Panc1 (cell line): ENCODE data around the gene ZFAND2B. TPM values are rescaled to one million over a fixed set of nuclear protein-coding genes. Genes with fewer than 3 reads are reported as not detected.

Experiments
- ATAC-seq: fragments of 200-7000 bp; cut with Tn5 transposase; 2 replicates; pipeline ENCODE4 v1.9.1; 2020; ENCODE audit warnings: mild to moderate bottlenecking, moderate library complexity
- BruUV-seq: library from RNA; stranded (reverse); fragments of 400-500 nt; replicated peaks from 2 replicates; lab custom pipeline; 2021; lab: Mats Ljungman, UMichigan
- CTCF ChIA-PET: fragments of 300-600 bp; sonication (Branson Sonifier 250); formaldehyde crosslinking; loops from one replicate; lab custom pipeline; 2022; ENCODE audit warnings: antibody characterized with exemption; lab: Charles Lee
- POLR2A ChIA-PET: fragments of 300-600 bp; sonication (Branson Sonifier 250); formaldehyde crosslinking; loops from one replicate; lab custom pipeline; 2022; ENCODE audit warnings: antibody characterized with exemption; lab: Charles Lee
- DNase-seq: peaks from one replicate; pipeline ENCODE4 v3.0.0-alpha.2; 2010; ENCODE audit warnings: low read depth, low spot score
- H3K27ac ChIP-seq: 2 replicates; pipeline ENCODE4 v1.5.1; 2011; ENCODE audit warnings: mild to moderate bottlenecking, low read length, inconsistent platforms
- H3K27me3 ChIP-seq: fragments of 200-500 bp; sonication (Bioruptor generic); 2 replicates; pipeline ENCODE4 v1.6.0; 2014; ENCODE audit warnings: low read length, inconsistent platforms; ENCODE audit not compliant: control insufficient read depth, insufficient read depth
- H3K36me3 ChIP-seq: fragments of 200-500 bp; sonication (Bioruptor generic); 2 replicates; pipeline ENCODE4 v1.5.1; 2014; ENCODE audit warnings: inconsistent platforms, mild to moderate bottlenecking, low read length, moderate library complexity; ENCODE audit not compliant: control insufficient read depth, insufficient read depth
- H3K4me1 ChIP-seq: 2 replicates; pipeline ENCODE4 v1.5.1; 2011; ENCODE audit warnings: inconsistent platforms, mild to moderate bottlenecking, low read length, moderate library complexity; ENCODE audit not compliant: control insufficient read depth, insufficient read depth
- H3K4me3 ChIP-seq, 2 experiments: 2 replicates each; pipeline ENCODE4 v1.5.1; 2011 to 2012; ENCODE audit warnings: low read depth in 2 of 2, low read length in 2 of 2, mild to moderate bottlenecking in 2 of 2, inconsistent platforms in 1 of 2, moderate library complexity in 1 of 2
- H3K9me3 ChIP-seq: fragments of 200-500 bp; sonication (Bioruptor generic); 2 replicates; pipeline ENCODE4 v1.5.1; 2014; ENCODE audit warnings: low read depth, mild to moderate bottlenecking, inconsistent platforms, low read length, moderate library complexity; ENCODE audit not compliant: control insufficient read depth, insufficient read depth
- CTCF ChIP-seq: fragments of 450-650 bp; IDR thresholded peaks from 2 replicates; pipeline ENCODE4 v1.5.1; 2017; ENCODE audit warnings: mild to moderate bottlenecking
- POLR2AphosphoS5 ChIP-seq: IDR thresholded peaks from 2 replicates; pipeline ENCODE4 v1.6.1; 2012; ENCODE audit warnings: mild to moderate bottlenecking, low read depth, low read length, moderate library complexity
- SIN3A ChIP-seq: IDR thresholded peaks from 2 replicates; pipeline ENCODE4 v1.6.1; 2012; ENCODE audit warnings: low read depth, mild to moderate bottlenecking, low read length, moderate library complexity, borderline replicate concordance; ENCODE audit not compliant: insufficient read depth
- TCF7L2 ChIP-seq: IDR thresholded peaks from 2 replicates; pipeline ENCODE4 v1.6.1; 2011; ENCODE audit warnings: mild to moderate bottlenecking, low read depth, low read length, inconsistent platforms
- in situ Hi-C: cut with HindIII; loops from 2 replicates; pipeline ENCODE4 v1.10.0; 2016; ENCODE audit warnings: low sequenced_read_pairs, low pct_unique_long_range_greater_than_20kb
- intact Hi-C: fragments of 100-400 bp; cut with micrococcal nuclease; formaldehyde crosslinking; loops from one replicate; pipeline ENCODE4 v1.10.0; 2022; ENCODE audit not compliant: unreplicated experiment
- total RNA-seq: library from RNA; stranded (reverse); gene quantifications from one replicate; pipeline ENCODE4 v1.2.1, GENCODE V29; 2021; ENCODE audit not compliant: unreplicated experiment
- TF ChIP-seq, protein P1 (sequence below), 2 experiments: IDR thresholded peaks; 2 replicates each; pipeline ENCODE4 v1.6.1; 2011 to 2012; ENCODE audit warnings: low read depth in 2 of 2, control low read depth in 1 of 2, low read length in 1 of 2, mild to moderate bottlenecking in 1 of 2, moderate library complexity in 1 of 2; ENCODE audit not compliant: insufficient read depth in 1 of 2

The ZFAND2B gene
- total RNA-seq, 1 experiment from 2014 or later, result 43.2 TPM

- ATAC-seq (no peak), DNase-seq (no peak)
- no TSS peak for BruUV-seq
- Histone ChIP-seq H3K4me1 (no peaks in the 10 kb centered on the region), H3K9me3 (no peaks in the 10 kb centered on the region), H3K27me3 (no peaks in the 10 kb centered on the region), H3K4me3 (no peak overlapping the region), H3K27ac (no peak overlapping the region), H3K36me3 (no peaks in the 10 kb centered on the region)
- CTCF ChIA-PET, result no interaction called here
- in situ Hi-C loops, result no loop called here
- no peak for TF ChIP-seq POLR2AphosphoS5
- TF ChIP-seq CTCF, result no peak
- TF ChIP-seq SIN3A, result no peak
- TF ChIP-seq, protein P1, sequence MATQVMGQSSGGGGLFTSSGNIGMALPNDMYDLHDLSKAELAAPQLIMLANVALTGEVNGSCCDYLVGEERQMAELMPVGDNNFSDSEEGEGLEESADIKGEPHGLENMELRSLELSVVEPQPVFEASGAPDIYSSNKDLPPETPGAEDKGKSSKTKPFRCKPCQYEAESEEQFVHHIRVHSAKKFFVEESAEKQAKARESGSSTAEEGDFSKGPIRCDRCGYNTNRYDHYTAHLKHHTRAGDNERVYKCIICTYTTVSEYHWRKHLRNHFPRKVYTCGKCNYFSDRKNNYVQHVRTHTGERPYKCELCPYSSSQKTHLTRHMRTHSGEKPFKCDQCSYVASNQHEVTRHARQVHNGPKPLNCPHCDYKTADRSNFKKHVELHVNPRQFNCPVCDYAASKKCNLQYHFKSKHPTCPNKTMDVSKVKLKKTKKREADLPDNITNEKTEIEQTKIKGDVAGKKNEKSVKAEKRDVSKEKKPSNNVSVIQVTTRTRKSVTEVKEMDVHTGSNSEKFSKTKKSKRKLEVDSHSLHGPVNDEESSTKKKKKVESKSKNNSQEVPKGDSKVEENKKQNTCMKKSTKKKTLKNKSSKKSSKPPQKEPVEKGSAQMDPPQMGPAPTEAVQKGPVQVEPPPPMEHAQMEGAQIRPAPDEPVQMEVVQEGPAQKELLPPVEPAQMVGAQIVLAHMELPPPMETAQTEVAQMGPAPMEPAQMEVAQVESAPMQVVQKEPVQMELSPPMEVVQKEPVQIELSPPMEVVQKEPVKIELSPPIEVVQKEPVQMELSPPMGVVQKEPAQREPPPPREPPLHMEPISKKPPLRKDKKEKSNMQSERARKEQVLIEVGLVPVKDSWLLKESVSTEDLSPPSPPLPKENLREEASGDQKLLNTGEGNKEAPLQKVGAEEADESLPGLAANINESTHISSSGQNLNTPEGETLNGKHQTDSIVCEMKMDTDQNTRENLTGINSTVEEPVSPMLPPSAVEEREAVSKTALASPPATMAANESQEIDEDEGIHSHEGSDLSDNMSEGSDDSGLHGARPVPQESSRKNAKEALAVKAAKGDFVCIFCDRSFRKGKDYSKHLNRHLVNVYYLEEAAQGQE (IDR thresholded peaks at IDR 0.05; ENCODE audit: insufficient read depth in 1 of 2, low read depth in 2 of 2, low read length in 1 of 2), result no peak
- no peak for TF ChIP-seq TCF7L2
- intact Hi-C loops, result loop anchor here (10.0 kb wide), 1 partner anchor 46 kb away; the partner anchor contains the start of gene ABCB6
- POLR2A ChIA-PET, result no interaction called here
Observed at GRCh38 chr2:219168526-219168925, 38.1 kb upstream of the ZFAND2B start.

GRCh38 chr2:219168932-219169331 lies 37.6 kb upstream of the ZFAND2B start:
- POLR2A ChIA-PET, result no interaction called here
- DNase-seq (no peak), ATAC-seq (no peak)
- no peaks in the 10 kb centered on the region for H3K4me1 ChIP-seq
- BruUV-seq, result no TSS peak
- H3K9me3 ChIP-seq, result no peaks in the 10 kb centered on the region
- H3K36me3 ChIP-seq, result no peaks in the 10 kb centered on the region; the same call in 1 of the 2 replicates
- in situ Hi-C loops, result no loop called here
- H3K27me3 ChIP-seq, result no peaks in the 10 kb centered on the region
- TF ChIP-seq SIN3A, result no peak
- TF ChIP-seq, protein P1 (IDR thresholded peaks at IDR 0.05; ENCODE audit: insufficient read depth in 1 of 2, low read depth in 2 of 2, low read length in 1 of 2), result no peak
- TF ChIP-seq POLR2AphosphoS5, result no peak
- no peak for TF ChIP-seq CTCF
- no peak for TF ChIP-seq TCF7L2
- no peak overlapping the region for H3K27ac ChIP-seq
- intact Hi-C loops, result loop anchor here (10.0 kb wide), 1 partner anchor 46 kb away; the partner anchor contains the start of gene ABCB6
- no peak overlapping the region for H3K4me3 ChIP-seq
- CTCF ChIA-PET, result no interaction called here
